DND-41 (cell line): ENCODE data around the gene ARF4.

Experiments
- EZH2 ChIP-seq: IDR thresholded peaks from 3 replicates; pipeline ENCODE4 v1.6.1; 2012; ENCODE audit warnings: borderline replicate concordance, low read depth, mild to moderate bottlenecking, moderate library complexity, low read length, inconsistent platforms; ENCODE audit not compliant: severe bottlenecking
- TF ChIP-seq, protein P1 (sequence below): IDR thresholded peaks from 2 replicates; pipeline ENCODE4 v1.5.1; 2012; ENCODE audit warnings: borderline replicate concordance, low read length, moderate library complexity, mild to moderate bottlenecking; ENCODE audit not compliant: poor library complexity, severe bottlenecking; ENCODE audit errors: extremely low read depth

DNA sequence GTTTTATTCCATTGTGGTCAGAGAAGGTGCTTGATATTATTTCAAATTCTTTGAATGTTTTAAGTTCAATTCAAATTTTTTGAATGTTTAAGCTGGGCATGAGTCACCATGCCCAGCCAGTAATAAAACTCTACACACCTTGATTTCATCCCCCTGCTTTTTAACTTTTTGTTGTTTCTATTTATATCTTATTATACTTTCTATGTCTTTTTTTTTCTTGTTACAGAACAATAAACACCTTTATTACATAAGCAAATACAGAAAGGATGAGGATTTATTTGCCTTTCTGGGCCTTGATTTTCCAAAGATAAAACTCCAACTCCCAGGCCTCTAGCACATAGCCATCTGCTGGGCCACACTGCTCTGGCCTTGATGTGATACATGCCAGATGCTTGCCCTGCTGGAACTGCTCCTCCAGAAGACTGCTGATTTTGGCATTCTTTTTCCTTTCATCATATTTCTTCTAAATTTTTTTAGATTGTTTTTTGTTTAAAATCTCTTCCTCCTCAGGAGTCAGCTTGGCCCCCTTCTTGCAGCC lies 67.0 kb downstream of the ARF4 start:
- no peak for TF ChIP-seq EZH2
- TF ChIP-seq, protein P1, sequence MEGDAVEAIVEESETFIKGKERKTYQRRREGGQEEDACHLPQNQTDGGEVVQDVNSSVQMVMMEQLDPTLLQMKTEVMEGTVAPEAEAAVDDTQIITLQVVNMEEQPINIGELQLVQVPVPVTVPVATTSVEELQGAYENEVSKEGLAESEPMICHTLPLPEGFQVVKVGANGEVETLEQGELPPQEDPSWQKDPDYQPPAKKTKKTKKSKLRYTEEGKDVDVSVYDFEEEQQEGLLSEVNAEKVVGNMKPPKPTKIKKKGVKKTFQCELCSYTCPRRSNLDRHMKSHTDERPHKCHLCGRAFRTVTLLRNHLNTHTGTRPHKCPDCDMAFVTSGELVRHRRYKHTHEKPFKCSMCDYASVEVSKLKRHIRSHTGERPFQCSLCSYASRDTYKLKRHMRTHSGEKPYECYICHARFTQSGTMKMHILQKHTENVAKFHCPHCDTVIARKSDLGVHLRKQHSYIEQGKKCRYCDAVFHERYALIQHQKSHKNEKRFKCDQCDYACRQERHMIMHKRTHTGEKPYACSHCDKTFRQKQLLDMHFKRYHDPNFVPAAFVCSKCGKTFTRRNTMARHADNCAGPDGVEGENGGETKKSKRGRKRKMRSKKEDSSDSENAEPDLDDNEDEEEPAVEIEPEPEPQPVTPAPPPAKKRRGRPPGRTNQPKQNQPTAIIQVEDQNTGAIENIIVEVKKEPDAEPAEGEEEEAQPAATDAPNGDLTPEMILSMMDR: no peak
